Measurements from ENCODE around the gene HORMAD1.
"Not testable (repeated sequence)": the region's sequence is repeated elsewhere in the genome, so short reads cannot be mapped to it uniquely, and the experiment has no call there.

Gene HORMAD1

GRCh38 chr1:150696995-150697927, 23.4 kb downstream of the HORMAD1 start, which contains the start of gene GOLPH3L:
Gene GOLPH3L (minus strand): TSS chr1:150697154. CDS start chr1:150694838, 2,316 bp downstream.
- peak; percentile 98 for DNase-seq

GRCh38 chr1:150696590-150696989, 24.1 kb downstream of the HORMAD1 start:
- no peak for DNase-seq

GRCh38 chr1:150696162-150696561, 24.5 kb downstream of the HORMAD1 start:
- no peak for DNase-seq

- no peak for DNase-seq
These were observed 25.1 kb downstream of the HORMAD1 start for GRCh38 chr1:150695561-150695960.

- no peak for DNase-seq
These were observed 28.0 kb downstream of the HORMAD1 start for GRCh38 chr1:150692720-150693119.

- DNase-seq = no peak
These were observed 31.9 kb downstream of the HORMAD1 start for GRCh38 chr1:150688763-150689162.

- no peak for DNase-seq
These were observed 34.4 kb downstream of the HORMAD1 start for GRCh38 chr1:150686275-150686674.

GRCh38 chr1:150683914-150684313, 36.8 kb downstream of the HORMAD1 start:
- no peak for DNase-seq

- DNase-seq = no peak
These were observed 41.7 kb downstream of the HORMAD1 start for GRCh38 chr1:150678988-150679387.

- DNase-seq = no peak
These were observed 45.8 kb downstream of the HORMAD1 start for GRCh38 chr1:150674881-150675280.

- DNase-seq = no peak
These were observed 57.4 kb downstream of the HORMAD1 start for GRCh38 chr1:150663321-150663720.

GRCh38 chr1:150662811-150663210, 57.9 kb downstream of the HORMAD1 start:
- no peak for DNase-seq

- no peak for DNase-seq
These were observed 59.5 kb downstream of the HORMAD1 start for GRCh38 chr1:150661156-150661555.

- DNase-seq = no peak
These were observed 60.1 kb downstream of the HORMAD1 start for GRCh38 chr1:150660584-150660983.

- DNase-seq = not testable (repeated sequence)
These were observed 63.6 kb downstream of the HORMAD1 start for GRCh38 chr1:150657064-150657463.

- not testable (repeated sequence) for DNase-seq
These were observed 66.1 kb downstream of the HORMAD1 start for GRCh38 chr1:150654635-150655034.

GRCh38 chr1:150650193-150650592, 70.5 kb downstream of the HORMAD1 start:
- no peak for DNase-seq

GRCh38 chr1:150649441-150650075, 71.1 kb downstream of the HORMAD1 start:
- DNase-seq = no peak

All from femur (tissue), 1 donor.